Activated naive CD4-positive, alpha-beta T cell treated with anti-CD3 and anti-CD28 coated beads, Interleukin-2, amount 10 ng/mL, durations not matched to agents 7 days and 5 days (primary cell): Measurements from ENCODE around the gene UGT1A5.

Source experiments
- CTCF ChIA-PET: fragments of 350-600 bp; sonication (Branson Sonifier 250); formaldehyde crosslinking; loops from one replicate; lab custom pipeline; 2021; ENCODE audit warnings: antibody characterized with exemption; lab: Charles Lee
- DNase-seq: peaks from one replicate; pipeline ENCODE4 v3.0.0-alpha.2; 2020
- H3K27ac Mint-ChIP-seq: one replicate; pipeline ENCODE4 v1.8.0; 2021; ENCODE audit warnings: mild to moderate bottlenecking, moderate library complexity, mixed read lengths
- H3K27me3 Mint-ChIP-seq: one replicate; pipeline ENCODE4 v1.8.0; 2021; ENCODE audit warnings: mild to moderate bottlenecking, mixed read lengths
- H3K36me3 Mint-ChIP-seq: one replicate; pipeline ENCODE4 v1.8.0; 2021; ENCODE audit warnings: mixed read lengths
- H3K4me1 Mint-ChIP-seq: one replicate; pipeline ENCODE4 v1.8.0; 2021; ENCODE audit warnings: mixed read lengths
- H3K4me3 Mint-ChIP-seq: one replicate; pipeline ENCODE4 v1.8.0; 2021; ENCODE audit warnings: mild to moderate bottlenecking, moderate library complexity, mixed read lengths
- H3K9me3 Mint-ChIP-seq: one replicate; pipeline ENCODE4 v1.8.0; 2021; ENCODE audit warnings: mixed read lengths

Gene UGT1A5

GRCh38 chr2:233811732-233812131 is 99.0 kb downstream of the UGT1A5 start:
- Mint-ChIP-seq H3K4me1 (no peaks in the 10 kb centered on the region), H3K27ac (no peak overlapping the region), H3K9me3 (no peaks in the 10 kb centered on the region), H3K27me3 (peaks cover 35% of the 10 kb centered on the region), H3K4me3 (no peak overlapping the region), H3K36me3 (no peaks in the 10 kb centered on the region)
- CTCF ChIA-PET, result no interaction called here
- DNase-seq, result peak; percentile 10

GRCh38 chr2:233813236-233814055 is 100.7 kb downstream of the UGT1A5 start:
- CTCF ChIA-PET, result no interaction called here
- peaks cover 40% of the 10 kb centered on the region for H3K27me3 Mint-ChIP-seq
- no peaks in the 10 kb centered on the region for H3K9me3 Mint-ChIP-seq
- no peak for DNase-seq
- no peaks in the 10 kb centered on the region for H3K4me1 Mint-ChIP-seq
- H3K4me3 Mint-ChIP-seq, result no peak overlapping the region
- no peaks in the 10 kb centered on the region for H3K36me3 Mint-ChIP-seq
- H3K27ac Mint-ChIP-seq, result no peak overlapping the region

- peak; percentile 19 for DNase-seq
- no peak overlapping the region for H3K4me3 Mint-ChIP-seq
- CTCF ChIA-PET, result no interaction called here
These were observed 101.5 kb downstream of the UGT1A5 start for GRCh38 chr2:233814056-233814835.

GRCh38 chr2:233815861-233816260 is 103.2 kb downstream of the UGT1A5 start:
- no peak for DNase-seq
- H3K4me1 Mint-ChIP-seq, result no peaks in the 10 kb centered on the region
- no peak overlapping the region for H3K4me3 Mint-ChIP-seq
- CTCF ChIA-PET, result no interaction called here
- H3K36me3 Mint-ChIP-seq, result no peaks in the 10 kb centered on the region
- H3K27me3 Mint-ChIP-seq, result peaks cover 27% of the 10 kb centered on the region
- H3K27ac Mint-ChIP-seq, result no peak overlapping the region
- no peaks in the 10 kb centered on the region for H3K9me3 Mint-ChIP-seq

More at GRCh38 chr2:233814056-233814835, 101.5 kb downstream of the UGT1A5 start:
- Mint-ChIP-seq H3K4me1 (no peaks in the 10 kb centered on the region), H3K36me3 (no peaks in the 10 kb centered on the region), H3K9me3 (no peaks in the 10 kb centered on the region), H3K27ac (no peak overlapping the region), H3K27me3 (peaks cover 35% of the 10 kb centered on the region)

- H3K4me1 Mint-ChIP-seq, result no peaks in the 10 kb centered on the region
- H3K9me3 Mint-ChIP-seq, result no peaks in the 10 kb centered on the region
- no peak for DNase-seq
- H3K4me3 Mint-ChIP-seq, result no peak overlapping the region
- no peak overlapping the region for H3K27ac Mint-ChIP-seq
- no peaks in the 10 kb centered on the region for H3K36me3 Mint-ChIP-seq
- CTCF ChIA-PET, result no interaction called here
- H3K27me3 Mint-ChIP-seq, result peaks cover 26% of the 10 kb centered on the region
These were observed 103.6 kb downstream of the UGT1A5 start for GRCh38 chr2:233816334-233816733.

- CTCF ChIA-PET, result no interaction called here
- H3K4me1 Mint-ChIP-seq, result no peaks in the 10 kb centered on the region
These were observed 104.1 kb downstream of the UGT1A5 start for GRCh38 chr2:233816771-233817170.

GRCh38 chr2:233817361-233817911 is 104.7 kb downstream of the UGT1A5 start:
- no peaks in the 10 kb centered on the region for H3K9me3 Mint-ChIP-seq
- CTCF ChIA-PET, result no interaction called here
- H3K36me3 Mint-ChIP-seq, result no peaks in the 10 kb centered on the region
- H3K4me1 Mint-ChIP-seq, result no peaks in the 10 kb centered on the region
- no peak overlapping the region for H3K4me3 Mint-ChIP-seq
- DNase-seq, result peak; percentile 16
- peaks cover 26% of the 10 kb centered on the region for H3K27me3 Mint-ChIP-seq
- no peak overlapping the region for H3K27ac Mint-ChIP-seq

More at GRCh38 chr2:233816771-233817170, 104.1 kb downstream of the UGT1A5 start:
- no peak overlapping the region for H3K4me3 Mint-ChIP-seq
- no peaks in the 10 kb centered on the region for H3K36me3 Mint-ChIP-seq
- no peaks in the 10 kb centered on the region for H3K9me3 Mint-ChIP-seq
- no peak for DNase-seq
- H3K27me3 Mint-ChIP-seq, result peaks cover 26% of the 10 kb centered on the region
- no peak overlapping the region for H3K27ac Mint-ChIP-seq

GRCh38 chr2:233817995-233818638 is 105.4 kb downstream of the UGT1A5 start:
- Mint-ChIP-seq H3K4me3 (no peak overlapping the region), H3K9me3 (no peaks in the 10 kb centered on the region), H3K27ac (no peak overlapping the region), H3K36me3 (no peaks in the 10 kb centered on the region), H3K27me3 (peaks cover 26% of the 10 kb centered on the region), H3K4me1 (no peaks in the 10 kb centered on the region)
- peak; percentile 18 for DNase-seq
- CTCF ChIA-PET, result no interaction called here

- CTCF ChIA-PET, result no interaction called here
- H3K27ac Mint-ChIP-seq, result no peak overlapping the region
- no peaks in the 10 kb centered on the region for H3K36me3 Mint-ChIP-seq
- no peaks in the 10 kb centered on the region for H3K4me1 Mint-ChIP-seq
- DNase-seq, result peak; percentile 6
- no peaks in the 10 kb centered on the region for H3K9me3 Mint-ChIP-seq
- no peak overlapping the region for H3K4me3 Mint-ChIP-seq
- H3K27me3 Mint-ChIP-seq, result peaks cover 29% of the 10 kb centered on the region
These were observed 106.2 kb downstream of the UGT1A5 start for GRCh38 chr2:233818639-233819621.

GRCh38 chr2:233819884-233820773 is 107.4 kb downstream of the UGT1A5 start:
- H3K27ac Mint-ChIP-seq, result no peak overlapping the region
- CTCF ChIA-PET, result no interaction called here
- H3K4me1 Mint-ChIP-seq, result no peaks in the 10 kb centered on the region
- no peaks in the 10 kb centered on the region for H3K36me3 Mint-ChIP-seq
- peaks cover 23% of the 10 kb centered on the region for H3K27me3 Mint-ChIP-seq
- no peak overlapping the region for H3K4me3 Mint-ChIP-seq
- H3K9me3 Mint-ChIP-seq, result no peaks in the 10 kb centered on the region
- DNase-seq, result peak; percentile 17

- DNase-seq, result peak; percentile 4
- CTCF ChIA-PET, result no interaction called here
- no peaks in the 10 kb centered on the region for H3K4me1 Mint-ChIP-seq
- peaks cover 24% of the 10 kb centered on the region for H3K27me3 Mint-ChIP-seq
- no peaks in the 10 kb centered on the region for H3K9me3 Mint-ChIP-seq
- no peak overlapping the region for H3K4me3 Mint-ChIP-seq
- H3K36me3 Mint-ChIP-seq, result no peaks in the 10 kb centered on the region
- H3K27ac Mint-ChIP-seq, result no peak overlapping the region
These were observed 108.0 kb downstream of the UGT1A5 start for GRCh38 chr2:233820774-233821105.

GRCh38 chr2:233821196-233821595 is 108.5 kb downstream of the UGT1A5 start:
- Mint-ChIP-seq H3K4me3 (no peak overlapping the region), H3K27me3 (peaks cover 24% of the 10 kb centered on the region), H3K27ac (no peak overlapping the region), H3K4me1 (no peaks in the 10 kb centered on the region), H3K36me3 (no peaks in the 10 kb centered on the region), H3K9me3 (no peaks in the 10 kb centered on the region)
- peak; percentile 14 for DNase-seq
- CTCF ChIA-PET, result no interaction called here

- Mint-ChIP-seq H3K27ac (no peak overlapping the region), H3K9me3 (no peaks in the 10 kb centered on the region), H3K36me3 (no peaks in the 10 kb centered on the region), H3K4me1 (no peaks in the 10 kb centered on the region), H3K4me3 (no peak overlapping the region), H3K27me3 (peaks cover 20% of the 10 kb centered on the region)
- CTCF ChIA-PET, result no interaction called here
- peak; percentile 8 for DNase-seq
These were observed 109.0 kb downstream of the UGT1A5 start for GRCh38 chr2:233821709-233822100.
